Neural progenitor cell (in vitro differentiated cells): Measurements from ENCODE around the gene FFAR1. TPM values are rescaled to one million over a fixed set of nuclear protein-coding genes. Genes with fewer than 3 reads are reported as not detected.

Experiments used
- DNase-seq: peaks from one replicate; pipeline ENCODE4 v3.0.0-alpha.2; 2016; ENCODE audit warnings: low spot score
- H2AFZ ChIP-seq: fragments of 200-600 bp; sonication (generic); replicated peaks from 2 replicates; pipeline ENCODE4 v1.6.1; 2016; ENCODE audit warnings: antibody characterized with exemption
- H3F3A ChIP-seq: fragments of 200-600 bp; sonication (generic); 2 replicates; pipeline ENCODE4 v1.6.1; 2016; ENCODE audit warnings: antibody characterized with exemption, low read depth
- H3K27ac ChIP-seq: fragments of 200-600 bp; sonication (generic); 2 replicates; pipeline ENCODE4 v1.5.1; 2016; ENCODE audit warnings: mild to moderate bottlenecking
- H3K27me3 ChIP-seq: fragments of 200-600 bp; sonication (generic); 2 replicates; pipeline ENCODE4 v1.6.1; 2016; ENCODE audit warnings: mild to moderate bottlenecking, moderate library complexity
- H3K36me3 ChIP-seq: fragments of 200-600 bp; sonication (generic); 2 replicates; pipeline ENCODE4 v1.5.1; 2016
- H3K4me1 ChIP-seq: fragments of 200-600 bp; sonication (generic); 2 replicates; pipeline ENCODE4 v1.6.1; 2016; ENCODE audit warnings: mixed run types
- H3K4me2 ChIP-seq: fragments of 200-600 bp; sonication (generic); 2 replicates; pipeline ENCODE4 v1.6.1; 2016
- H3K4me3 ChIP-seq: fragments of 200-600 bp; sonication (generic); 2 replicates; pipeline ENCODE4 v1.5.1; 2016
- H3K79me2 ChIP-seq: fragments of 200-600 bp; sonication (generic); 2 replicates; pipeline ENCODE4 v1.6.1; 2016; ENCODE audit warnings: low read depth
- H3K9ac ChIP-seq: fragments of 200-600 bp; sonication (generic); 2 replicates; pipeline ENCODE4 v1.6.1; 2016
- H3K9me3 ChIP-seq: fragments of 200-600 bp; sonication (generic); 2 replicates; pipeline ENCODE4 v1.5.1; 2016; ENCODE audit warnings: low read depth
- H4K20me1 ChIP-seq: fragments of 200-600 bp; sonication (generic); 2 replicates; pipeline ENCODE4 v1.6.1; 2016; ENCODE audit warnings: low read depth
- H3K27ac Mint-ChIP-seq: 3 replicates; pipeline ENCODE4 v1.8.0; 2021; ENCODE audit warnings: mixed read lengths
- H3K27me3 Mint-ChIP-seq: 2 replicates; pipeline ENCODE4 v1.8.0; 2022; ENCODE audit warnings: low read depth, mild to moderate bottlenecking, inconsistent platforms, moderate library complexity, mixed read lengths; ENCODE audit not compliant: insufficient read depth
- H3K36me3 Mint-ChIP-seq: 3 replicates; pipeline ENCODE4 v1.8.0; 2021; ENCODE audit warnings: mixed read lengths
- H3K4me1 Mint-ChIP-seq: 3 replicates; pipeline ENCODE4 v1.8.0; 2021; ENCODE audit warnings: mixed read lengths
- H3K4me3 Mint-ChIP-seq: 3 replicates; pipeline ENCODE4 v1.8.0; 2021; ENCODE audit warnings: mild to moderate bottlenecking, moderate library complexity, mixed read lengths
- H3K9me3 Mint-ChIP-seq: 3 replicates; pipeline ENCODE4 v1.8.0; 2020; ENCODE audit warnings: mixed read lengths
- EZH2 ChIP-seq: fragments of 200-600 bp; sonication (generic); IDR thresholded peaks from 2 replicates; pipeline ENCODE4 v1.6.1; 2017; ENCODE audit warnings: antibody characterized with exemption, mild to moderate bottlenecking, moderate library complexity
- EZH2phosphoT487 ChIP-seq: fragments of 200-600 bp; sonication (generic); IDR thresholded peaks from 2 replicates; pipeline ENCODE4 v1.6.1; 2017; ENCODE audit warnings: antibody characterized with exemption
- total RNA-seq: library from RNA; depleted of rRNA; stranded (reverse); fragments of >200 nt; gene quantifications from 2 replicates; pipeline ENCODE4 v1.2.3, GENCODE V29; 2015; ENCODE audit warnings: low replicate concordance
- TF ChIP-seq, protein P1 (sequence below): fragments of 200-600 bp; sonication (generic); IDR thresholded peaks from 2 replicates; pipeline ENCODE4 v1.5.1; 2017; ENCODE audit warnings: antibody characterized with exemption, mild to moderate bottlenecking

The FFAR1 gene
- total RNA-seq, 1 donor from 2014 or later = not detected

DNA sequence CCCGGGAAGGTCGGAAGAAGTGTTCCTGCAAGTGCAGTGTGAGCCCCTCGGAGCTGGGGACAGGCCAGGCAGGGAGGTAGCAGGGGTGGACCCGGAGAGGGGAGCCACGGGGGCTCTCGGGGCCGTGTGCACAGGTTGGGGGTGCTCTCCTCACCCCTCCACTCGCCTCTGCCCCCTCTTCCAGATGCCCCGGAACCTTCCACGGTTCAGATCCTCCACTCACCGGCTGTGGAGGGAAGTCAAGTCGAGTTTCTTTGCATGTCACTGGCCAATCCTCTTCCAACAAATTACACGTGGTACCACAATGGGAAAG lies 9.8 kb upstream of the FFAR1 start:
- no peaks in the 10 kb centered on the region for H3K9me3 Mint-ChIP-seq
- Histone ChIP-seq H3K27ac (no peak overlapping the region), H4K20me1 (no peaks in the 10 kb centered on the region), H3K9ac (no peak overlapping the region), H3K4me2 (no peak overlapping the region), H3F3A (no peaks in the 10 kb centered on the region), H3K79me2 (no peaks in the 10 kb centered on the region), H3K4me1 (no peaks in the 10 kb centered on the region), H3K36me3 (no peaks in the 10 kb centered on the region), H2AFZ (no peak overlapping the region), H3K9me3 (no peaks in the 10 kb centered on the region), H3K4me3 (no peak overlapping the region), H3K27me3 (no peaks in the 10 kb centered on the region)
- no peaks in the 10 kb centered on the region for H3K36me3 Mint-ChIP-seq
- TF ChIP-seq EZH2 = no peak
- no peak for TF ChIP-seq EZH2phosphoT487
- TF ChIP-seq, protein P1, sequence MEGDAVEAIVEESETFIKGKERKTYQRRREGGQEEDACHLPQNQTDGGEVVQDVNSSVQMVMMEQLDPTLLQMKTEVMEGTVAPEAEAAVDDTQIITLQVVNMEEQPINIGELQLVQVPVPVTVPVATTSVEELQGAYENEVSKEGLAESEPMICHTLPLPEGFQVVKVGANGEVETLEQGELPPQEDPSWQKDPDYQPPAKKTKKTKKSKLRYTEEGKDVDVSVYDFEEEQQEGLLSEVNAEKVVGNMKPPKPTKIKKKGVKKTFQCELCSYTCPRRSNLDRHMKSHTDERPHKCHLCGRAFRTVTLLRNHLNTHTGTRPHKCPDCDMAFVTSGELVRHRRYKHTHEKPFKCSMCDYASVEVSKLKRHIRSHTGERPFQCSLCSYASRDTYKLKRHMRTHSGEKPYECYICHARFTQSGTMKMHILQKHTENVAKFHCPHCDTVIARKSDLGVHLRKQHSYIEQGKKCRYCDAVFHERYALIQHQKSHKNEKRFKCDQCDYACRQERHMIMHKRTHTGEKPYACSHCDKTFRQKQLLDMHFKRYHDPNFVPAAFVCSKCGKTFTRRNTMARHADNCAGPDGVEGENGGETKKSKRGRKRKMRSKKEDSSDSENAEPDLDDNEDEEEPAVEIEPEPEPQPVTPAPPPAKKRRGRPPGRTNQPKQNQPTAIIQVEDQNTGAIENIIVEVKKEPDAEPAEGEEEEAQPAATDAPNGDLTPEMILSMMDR = no peak
- H3K4me1 Mint-ChIP-seq = peaks cover 3% of the 10 kb centered on the region
- H3K27ac Mint-ChIP-seq = no peak overlapping the region
- H3K4me3 Mint-ChIP-seq = no peak overlapping the region
- DNase-seq = no peak
- H3K27me3 Mint-ChIP-seq = peaks cover 6% of the 10 kb centered on the region

DNA sequence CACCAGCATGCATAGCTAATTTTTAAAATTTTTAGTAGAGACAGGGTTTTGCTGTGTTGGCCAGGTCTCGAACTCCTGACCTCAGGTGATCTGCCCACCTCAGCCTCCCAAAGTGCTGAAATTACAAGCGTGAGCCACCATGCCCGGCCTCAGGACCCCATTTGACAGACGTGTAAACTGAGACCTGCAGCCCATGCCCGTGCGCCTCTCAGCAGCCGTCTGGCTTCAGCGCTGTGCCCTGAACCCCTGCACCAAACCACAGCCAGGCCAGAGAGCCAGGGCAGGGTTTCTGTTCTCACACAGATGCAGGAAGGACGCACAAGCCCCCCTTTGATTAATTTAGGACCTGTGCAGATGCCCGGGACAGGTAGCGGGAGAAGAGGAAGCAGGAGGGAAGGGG lies 7.3 kb upstream of the FFAR1 start:
- H3K27ac Mint-ChIP-seq = no peak overlapping the region
- H3K4me3 Mint-ChIP-seq = no peak overlapping the region
- H2AFZ ChIP-seq = no peak overlapping the region

DNA sequence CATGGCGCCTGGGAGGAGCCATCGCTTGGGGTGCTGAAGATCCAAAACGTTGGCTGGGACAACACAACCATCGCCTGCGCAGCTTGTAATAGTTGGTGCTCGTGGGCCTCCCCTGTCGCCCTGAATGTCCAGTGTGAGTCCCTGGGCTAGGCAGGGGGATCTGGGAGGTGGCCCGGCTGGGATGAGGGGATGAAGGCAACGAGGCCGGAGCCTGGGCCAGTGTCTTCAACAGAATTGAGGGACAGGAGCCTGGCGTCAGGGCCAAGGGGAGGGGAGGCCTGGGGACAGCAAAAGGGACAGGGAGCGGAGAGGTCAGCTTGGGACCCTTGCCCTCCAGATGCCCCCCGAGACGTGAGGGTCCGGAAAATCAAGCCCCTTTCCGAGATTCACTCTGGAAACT lies 6.7 kb upstream of the FFAR1 start:
- Histone ChIP-seq H3K4me3 (no peak overlapping the region), H3K4me1 (no peaks in the 10 kb centered on the region), H3K27me3 (no peaks in the 10 kb centered on the region), H3K36me3 (no peaks in the 10 kb centered on the region), H3K27ac (no peak overlapping the region), H3F3A (no peaks in the 10 kb centered on the region), H3K9me3 (no peaks in the 10 kb centered on the region), H3K4me2 (no peak overlapping the region), H3K9ac (no peak overlapping the region), H3K79me2 (no peaks in the 10 kb centered on the region), H2AFZ (no peak overlapping the region), H4K20me1 (no peaks in the 10 kb centered on the region)
- H3K9me3 Mint-ChIP-seq = no peaks in the 10 kb centered on the region
- H3K36me3 Mint-ChIP-seq = no peaks in the 10 kb centered on the region
- TF ChIP-seq EZH2 (no peak), EZH2phosphoT487 (no peak)
- TF ChIP-seq, protein P1 = no peak
- peaks cover 8% of the 10 kb centered on the region for H3K27me3 Mint-ChIP-seq
- H3K27ac Mint-ChIP-seq = no peak overlapping the region
- H3K4me1 Mint-ChIP-seq = peaks cover 3% of the 10 kb centered on the region
- no peak overlapping the region for H3K4me3 Mint-ChIP-seq
- no peak for DNase-seq

More for the DNA sequence above, 7.3 kb upstream of the FFAR1 start:
- H3K9me3 ChIP-seq = no peaks in the 10 kb centered on the region
- H3K36me3 ChIP-seq = no peaks in the 10 kb centered on the region
- no peak overlapping the region for H3K4me2 ChIP-seq
- H3K27ac ChIP-seq = no peak overlapping the region
- DNase-seq = no peak
- no peaks in the 10 kb centered on the region for H3K36me3 Mint-ChIP-seq
- H3F3A ChIP-seq = no peaks in the 10 kb centered on the region
- H4K20me1 ChIP-seq = no peaks in the 10 kb centered on the region
- H3K27me3 Mint-ChIP-seq = peaks cover 8% of the 10 kb centered on the region
- no peak overlapping the region for H3K9ac ChIP-seq
- peaks cover 3% of the 10 kb centered on the region for H3K4me1 Mint-ChIP-seq
- TF ChIP-seq EZH2 = no peak
- TF ChIP-seq, protein P1 = no peak
- TF ChIP-seq EZH2phosphoT487 = no peak
- no peaks in the 10 kb centered on the region for H3K9me3 Mint-ChIP-seq
- no peaks in the 10 kb centered on the region for H3K79me2 ChIP-seq
- no peak overlapping the region for H3K4me3 ChIP-seq
- H3K27me3 ChIP-seq = no peaks in the 10 kb centered on the region
- H3K4me1 ChIP-seq = no peaks in the 10 kb centered on the region
